Cardiac fibroblast (primary cell): Measurements from ENCODE around the gene C10orf62.
A peak's percentile ranks its signal among the peaks of the same experiment; 100 is the strongest.

Experiments
- DNase-seq, 2 donors: peaks; one replicate each; pipeline versions ENCODE4 v3.0.0 to v3.0.0-alpha.2; 2010; ENCODE audit warnings: low read depth in 2 of 2
- H3K4me3 ChIP-seq, 2 donors: replicated peaks in 1 of 2; 1 replicate in 1 of 2; 2 replicates in 1 of 2; pipeline ENCODE4 v1.5.1; 2011; ENCODE audit warnings: low read depth in 2 of 2, low read length in 2 of 2, mild to moderate bottlenecking in 2 of 2, moderate library complexity in 1 of 2
- CTCF ChIP-seq: IDR thresholded peaks from one replicate; pipeline ENCODE4 v1.5.1; 2011; ENCODE audit warnings: low read depth, mild to moderate bottlenecking, low read length, inconsistent platforms

C10orf62 gene

GRCh38 chr10:97601268-97602215 is 12.0 kb downstream of the C10orf62 start:
- no peak for TF ChIP-seq CTCF
- no peak overlapping the region for H3K4me3 ChIP-seq
- no peak for DNase-seq

GRCh38 chr10:97607095-97607636 is 17.6 kb downstream of the C10orf62 start:
- H3K4me3 ChIP-seq: no peak overlapping the region
- no peak for TF ChIP-seq CTCF
- no peak for DNase-seq

GRCh38 chr10:97608991-97609561 is 19.6 kb downstream of the C10orf62 start:
- H3K4me3 ChIP-seq: no peak overlapping the region
- no peak for TF ChIP-seq CTCF
- DNase-seq: no peak

- no peak for TF ChIP-seq CTCF
- H3K4me3 ChIP-seq: no peak overlapping the region
- no peak for DNase-seq
Measured at GRCh38 chr10:97611473-97611872, 22.0 kb downstream of the C10orf62 start.

GRCh38 chr10:97612386-97612785 is 22.9 kb downstream of the C10orf62 start:
- H3K4me3 ChIP-seq: no peak overlapping the region
- TF ChIP-seq CTCF: peak; percentile 31
- DNase-seq: peak; percentile 73 to 76

GRCh38 chr10:97618285-97618684 is 28.8 kb downstream of the C10orf62 start:
- no peak for DNase-seq
- TF ChIP-seq CTCF: no peak
- H3K4me3 ChIP-seq: no peak overlapping the region
